Activated CD4-positive, alpha-beta T cell treated with anti-CD3 and anti-CD28 coated beads, Interleukin-2, amount 10 ng/mL, durations not matched to agents 24 days and 14 days (primary cell): ENCODE measurements around the gene AUNIP. TPM values are rescaled to one million over a fixed set of nuclear protein-coding genes. Genes with fewer than 3 reads are reported as not detected.

Experiments
- DNase-seq: peaks from one replicate; pipeline ENCODE4 v3.0.0; 2022
- H3K27ac Mint-ChIP-seq: one replicate; pipeline ENCODE4 v1.8.0; 2022; ENCODE audit warnings: mild to moderate bottlenecking, mixed read lengths
- H3K27me3 Mint-ChIP-seq: one replicate; pipeline ENCODE4 v1.8.0; 2022; ENCODE audit warnings: mixed read lengths
- H3K36me3 Mint-ChIP-seq: one replicate; pipeline ENCODE4 v1.8.0; 2022; ENCODE audit warnings: low read depth, mild to moderate bottlenecking, mixed read lengths
- H3K4me1 Mint-ChIP-seq: one replicate; pipeline ENCODE4 v1.8.0; 2021; ENCODE audit warnings: mixed read lengths
- H3K4me3 Mint-ChIP-seq: one replicate; pipeline ENCODE4 v1.8.0; 2022; ENCODE audit warnings: mild to moderate bottlenecking, moderate library complexity, mixed read lengths
- H3K9me3 Mint-ChIP-seq: one replicate; pipeline ENCODE4 v1.8.0; 2021; ENCODE audit warnings: mixed read lengths
- intact Hi-C: fragments of 100-400 bp; cut with micrococcal nuclease; formaldehyde crosslinking; loops from one replicate; pipeline ENCODE4 v1.15.1; 2023
- total RNA-seq: library from RNA; stranded (reverse); gene quantifications from 2 replicates; pipeline ENCODE4 v1.2.3, GENCODE V29; 2022

Gene AUNIP
- 12.0 and 13.9 TPM in 2 replicates for total RNA-seq

GRCh38 chr1:25858906-25859789 lies at the start of gene AUNIP:
TSS of gene AUNIP (minus strand) at chr1:25859457. CDS start at chr1:25859357, 100 bp downstream.
- intact Hi-C loops = loop anchor here (1.0 kb wide), 2 partner anchors 39 to 46 kb away; no protein-coding TSS in a partner anchor
- Mint-ChIP-seq H3K9me3 (no peaks in the 10 kb centered on the region), H3K4me1 (peaks cover 27% of the 10 kb centered on the region), H3K27me3 (no peaks in the 10 kb centered on the region), H3K36me3 (no peaks in the 10 kb centered on the region), H3K27ac (peak within 1 kb of the TSS; percentile 96), H3K4me3 (peak within 1 kb of the TSS; percentile 97)
- peak; percentile 98 for DNase-seq

- no peak overlapping the region for H3K4me3 Mint-ChIP-seq
- H3K9me3 Mint-ChIP-seq = no peaks in the 10 kb centered on the region
Observed at GRCh38 chr1:25909040-25909439, 49.8 kb upstream of the AUNIP start.

GRCh38 chr1:25908161-25908560 lies 48.9 kb upstream of the AUNIP start:
- no peak overlapping the region for H3K4me3 Mint-ChIP-seq
- intact Hi-C loops = loop anchor here (10.0 kb wide), 1 partner anchor 217 kb away; no protein-coding TSS in a partner anchor
- no peaks in the 10 kb centered on the region for H3K9me3 Mint-ChIP-seq
- peaks cover 12% of the 10 kb centered on the region for H3K36me3 Mint-ChIP-seq
- no peak for DNase-seq
- no peak overlapping the region for H3K27ac Mint-ChIP-seq
- peaks cover 24% of the 10 kb centered on the region for H3K27me3 Mint-ChIP-seq
- H3K4me1 Mint-ChIP-seq = peaks cover 18% of the 10 kb centered on the region

More at GRCh38 chr1:25909040-25909439, 49.8 kb upstream of the AUNIP start:
- Mint-ChIP-seq H3K27ac (no peak overlapping the region), H3K4me1 (peaks cover 14% of the 10 kb centered on the region), H3K27me3 (peaks cover 24% of the 10 kb centered on the region), H3K36me3 (peaks cover 8% of the 10 kb centered on the region)
- intact Hi-C loops = loop anchor here (10.0 kb wide), 1 partner anchor 216 kb away; no protein-coding TSS in a partner anchor
- DNase-seq = peak; percentile 56

- Mint-ChIP-seq H3K4me1 (peaks cover 22% of the 10 kb centered on the region), H3K27me3 (peaks cover 22% of the 10 kb centered on the region), H3K36me3 (peaks cover 16% of the 10 kb centered on the region), H3K27ac (no peak overlapping the region), H3K4me3 (peak overlapping the region; percentile 18), H3K9me3 (no peaks in the 10 kb centered on the region)
- intact Hi-C loops = loop anchor here (2.0 to 10.0 kb wide), 2 partner anchors 15 to 217 kb away; no protein-coding TSS in a partner anchor
- DNase-seq = no peak
Observed at GRCh38 chr1:25907601-25908000, 48.3 kb upstream of the AUNIP start.

GRCh38 chr1:25906644-25907300 lies 47.5 kb upstream of the AUNIP start:
- DNase-seq = peak; percentile 78
- Mint-ChIP-seq H3K9me3 (no peaks in the 10 kb centered on the region), H3K4me1 (peaks cover 23% of the 10 kb centered on the region), H3K27me3 (peaks cover 19% of the 10 kb centered on the region), H3K36me3 (peaks cover 21% of the 10 kb centered on the region), H3K4me3 (peak overlapping the region; percentile 90), H3K27ac (peak overlapping the region; percentile 56)
- intact Hi-C loops = loop anchor here (2.0 to 10.0 kb wide), 2 partner anchors 16 to 218 kb away; no protein-coding TSS in a partner anchor

GRCh38 chr1:25905680-25906643 lies 46.7 kb upstream of the AUNIP start, which contains the start of gene STMN1:
TSS of gene STMN1 (minus strand) at chr1:25906419. CDS start at chr1:25904676, 1,743 bp downstream.
- peak within 1 kb of the TSS; percentile 95 for H3K27ac Mint-ChIP-seq
- intact Hi-C loops = loop anchor here (1.0 to 10.0 kb wide), 6 partner anchors 11 to 400 kb away; partner anchors contain the start of genes AUNIP, PAFAH2 and UBXN11
- peaks cover 28% of the 10 kb centered on the region for H3K36me3 Mint-ChIP-seq
- H3K9me3 Mint-ChIP-seq = no peaks in the 10 kb centered on the region
- peaks cover 30% of the 10 kb centered on the region for H3K4me1 Mint-ChIP-seq
- peaks cover 19% of the 10 kb centered on the region for H3K27me3 Mint-ChIP-seq
- peak within 1 kb of the TSS; percentile 98 for H3K4me3 Mint-ChIP-seq
- peak; percentile 95 for DNase-seq

GRCh38 chr1:25904943-25905679 lies 45.9 kb upstream of the AUNIP start:
- Mint-ChIP-seq H3K27ac (peak overlapping the region; percentile 93), H3K4me3 (peak overlapping the region; percentile 98), H3K36me3 (peaks cover 36% of the 10 kb centered on the region), H3K4me1 (peaks cover 37% of the 10 kb centered on the region), H3K27me3 (peaks cover 19% of the 10 kb centered on the region), H3K9me3 (no peaks in the 10 kb centered on the region)
- intact Hi-C loops = loop anchor here (1.0 to 10.0 kb wide), 5 partner anchors 10 to 401 kb away; partner anchors contain the start of genes AUNIP, PAFAH2 and UBXN11
- DNase-seq = peak; percentile 97

GRCh38 chr1:25903986-25904385 lies 44.7 kb upstream of the AUNIP start:
- intact Hi-C loops = loop anchor here (10.0 kb wide), 1 partner anchor 221 kb away; no protein-coding TSS in a partner anchor
- H3K4me1 Mint-ChIP-seq = peaks cover 40% of the 10 kb centered on the region

GRCh38 chr1:25902462-25902861 lies 43.2 kb upstream of the AUNIP start:
- intact Hi-C loops = loop anchor here (10.0 kb wide), 1 partner anchor 222 kb away; no protein-coding TSS in a partner anchor
- Mint-ChIP-seq H3K27ac (no peak overlapping the region), H3K27me3 (peaks cover 7% of the 10 kb centered on the region), H3K36me3 (peaks cover 43% of the 10 kb centered on the region), H3K4me1 (peaks cover 45% of the 10 kb centered on the region), H3K9me3 (no peaks in the 10 kb centered on the region), H3K4me3 (peak overlapping the region; percentile 3)
- peak; percentile 56 for DNase-seq

More at GRCh38 chr1:25903986-25904385, 44.7 kb upstream of the AUNIP start:
- peaks cover 40% of the 10 kb centered on the region for H3K36me3 Mint-ChIP-seq
- H3K27ac Mint-ChIP-seq = peak overlapping the region; percentile 93
- peak; percentile 54 for DNase-seq
- H3K9me3 Mint-ChIP-seq = no peaks in the 10 kb centered on the region
- H3K27me3 Mint-ChIP-seq = peaks cover 16% of the 10 kb centered on the region
- peak overlapping the region; percentile 98 for H3K4me3 Mint-ChIP-seq

- Mint-ChIP-seq H3K27ac (peak overlapping the region; percentile 28), H3K9me3 (no peaks in the 10 kb centered on the region), H3K4me1 (peaks cover 45% of the 10 kb centered on the region), H3K4me3 (no peak overlapping the region), H3K36me3 (peaks cover 46% of the 10 kb centered on the region), H3K27me3 (no peaks in the 10 kb centered on the region)
- intact Hi-C loops = loop anchor here (10.0 kb wide), 1 partner anchor 225 kb away; no protein-coding TSS in a partner anchor
- no peak for DNase-seq
Observed at GRCh38 chr1:25900219-25900618, 41.0 kb upstream of the AUNIP start.

GRCh38 chr1:25899792-25900191 lies 40.5 kb upstream of the AUNIP start:
- intact Hi-C loops = loop anchor here (10.0 kb wide), 1 partner anchor 225 kb away; no protein-coding TSS in a partner anchor
- Mint-ChIP-seq H3K27me3 (no peaks in the 10 kb centered on the region), H3K27ac (no peak overlapping the region), H3K4me3 (no peak overlapping the region), H3K9me3 (no peaks in the 10 kb centered on the region), H3K4me1 (peaks cover 46% of the 10 kb centered on the region), H3K36me3 (peaks cover 44% of the 10 kb centered on the region)
- no peak for DNase-seq
